COLO668 (cell line): ENCODE data around the gene TCEA2.

Experiments
- DNase-seq: peaks from one replicate; lab custom pipeline; 2025; ENCODE audit not compliant: unreplicated experiment; lab: John Stamatoyannopoulos, UW

TCEA2 gene

GRCh38 chr20:64063389-64064144 lies 569 bp downstream of the TCEA2 start:
- DNase-seq: peak; percentile 10

- no peak for DNase-seq
Observed at GRCh38 chr20:64064145-64064698, 1.2 kb downstream of the TCEA2 start.

- peak; percentile 38 for DNase-seq
Observed at GRCh38 chr20:64065062-64065973, 2.3 kb downstream of the TCEA2 start.

- no peak for DNase-seq
Observed at GRCh38 chr20:64065974-64066343, 3.0 kb downstream of the TCEA2 start.

- no peak for DNase-seq
Observed at GRCh38 chr20:64067005-64067632, 4.1 kb downstream of the TCEA2 start.

GRCh38 chr20:64067733-64068307 lies 4.8 kb downstream of the TCEA2 start:
- peak; percentile 25 for DNase-seq

GRCh38 chr20:64068386-64069208 lies 5.6 kb downstream of the TCEA2 start:
- no peak for DNase-seq

- no peak for DNase-seq
Observed at GRCh38 chr20:64069209-64069613, 6.2 kb downstream of the TCEA2 start.

- DNase-seq: peak; percentile 43
Observed at GRCh38 chr20:64069614-64070243, 6.7 kb downstream of the TCEA2 start.

- no peak for DNase-seq
Observed at GRCh38 chr20:64070244-64070993, 7.4 kb downstream of the TCEA2 start.

- no peak for DNase-seq
Observed at GRCh38 chr20:64071341-64072332, 8.6 kb downstream of the TCEA2 start.

- no peak for DNase-seq
Observed at GRCh38 chr20:64072498-64073063, 9.6 kb downstream of the TCEA2 start.

GRCh38 chr20:64073476-64074183 lies 10.6 kb downstream of the TCEA2 start:
- DNase-seq: no peak

GRCh38 chr20:64074184-64074789 lies 11.3 kb downstream of the TCEA2 start:
- no peak for DNase-seq

GRCh38 chr20:64074963-64075362 lies 12.0 kb downstream of the TCEA2 start:
- no peak for DNase-seq

GRCh38 chr20:64075556-64075955 lies 12.6 kb downstream of the TCEA2 start:
- no peak for DNase-seq
